Prostate gland (tissue), 2 donors: Measurements from ENCODE around the gene UBE2E2. TPM values are rescaled to one million over a fixed set of nuclear protein-coding genes. Genes with fewer than 3 reads are reported as not detected.
A peak's percentile ranks its signal among the peaks of the same experiment; 100 is the strongest.

Experiments
- DNase-seq: peaks from one replicate; pipeline ENCODE4 v3.0.0-alpha.2; 2019; ENCODE audit warnings: low spot score
- H3K27ac ChIP-seq, 2 donors: fragments of 200-600 bp; sonication (generic); 2 replicates each; pipeline ENCODE4 v1.5.1; 2017 to 2019
- H3K27me3 ChIP-seq: fragments of 200-600 bp; sonication (generic); replicated peaks from 2 replicates; pipeline ENCODE4 v1.5.1; 2019; ENCODE audit not compliant: insufficient read depth
- H3K36me3 ChIP-seq, 2 donors: fragments of 200-600 bp; sonication (generic); 1 replicate in 1 of 2; 2 replicates in 1 of 2; pipeline versions ENCODE4 v1.5.1 to v1.8.1; 2017 to 2019
- H3K4me1 ChIP-seq: fragments of 200-600 bp; sonication (generic); replicated peaks from 2 replicates; pipeline ENCODE4 v1.5.1; 2019
- H3K4me3 ChIP-seq, 2 donors: fragments of 200-600 bp; sonication (generic); 2 replicates each; pipeline ENCODE4 v1.5.1; 2017 to 2019
- H3K9me3 ChIP-seq: fragments of 200-600 bp; sonication (generic); 2 replicates; pipeline ENCODE4 v1.5.1; 2017
- CTCF ChIP-seq, 4 experiments: fragments of 200-600 bp in 2 of 4; fragments of 450-650 bp in 2 of 4; sonication (generic) in 2 of 4; IDR thresholded peaks; 1 replicate in 3 of 4; 2 replicates in 1 of 4; pipeline ENCODE4 v1.5.1; 2016 to 2019; ENCODE audit warnings: antibody characterized with exemption in 4 of 4, mild to moderate bottlenecking in 2 of 4, moderate library complexity in 2 of 4
- POLR2A ChIP-seq: fragments of 450-650 bp; IDR thresholded peaks from one replicate; pipeline ENCODE4 v1.6.1; 2016; ENCODE audit warnings: antibody characterized with exemption, mild to moderate bottlenecking
- POLR2AphosphoS5 ChIP-seq: sonication (generic); formaldehyde crosslinking; IDR thresholded peaks from one replicate; pipeline ENCODE4 v1.6.1; 2017; ENCODE audit warnings: antibody characterized with exemption
- WGBS: methylation state at CpG from one replicate; pipeline ENCODE4 v1.1.5; 2018; 5-methylcytosine and 5-hydroxymethylcytosine counted together
- intact Hi-C: fragments of 100-400 bp; cut with DNase I; formaldehyde crosslinking; loops from one replicate; pipeline ENCODE4 v1.14.2; 2022
- total RNA-seq, 2 donors: library from RNA; depleted of rRNA; stranded (reverse); fragments of >200 nt; gene quantifications; one replicate each; pipeline ENCODE4 v1.1.0, GENCODE V29; 2016

The UBE2E2 gene
- total RNA-seq, 2 donors from 2014 or later = 25.9 to 48.7 TPM

- TF ChIP-seq POLR2AphosphoS5 (no peak), POLR2A (no peak), CTCF (IDR thresholded peaks at IDR 0.05) (no peak)
- 93% methylated on average over 1 of the region's 1 CpG for WGBS
- no peak for DNase-seq
- Histone ChIP-seq H3K27me3 (no peaks in the 10 kb centered on the region), H3K9me3 (no peaks in the 10 kb centered on the region), H3K36me3 (no peaks in the 10 kb centered on the region), H3K27ac (no peak overlapping the region), H3K4me1 (no peaks in the 10 kb centered on the region), H3K4me3 (no peak overlapping the region)
- intact Hi-C loops = no loop called here
These were observed 175.0 kb downstream of the UBE2E2 start for GRCh38 chr3:23377928-23378672.

- no peak overlapping the region for H3K4me3 ChIP-seq
- TF ChIP-seq POLR2A = no peak
- no peak for TF ChIP-seq CTCF (IDR thresholded peaks at IDR 0.05)
- no peak for TF ChIP-seq POLR2AphosphoS5
- H3K9me3 ChIP-seq = no peaks in the 10 kb centered on the region
- H3K36me3 ChIP-seq = no peaks in the 10 kb centered on the region
- no peak overlapping the region for H3K27ac ChIP-seq
- DNase-seq = no peak
- 78% methylated on average over 3 of the region's 3 CpGs for WGBS
- no peaks in the 10 kb centered on the region for H3K27me3 ChIP-seq
- intact Hi-C loops = no loop called here
- no peaks in the 10 kb centered on the region for H3K4me1 ChIP-seq
These were observed 180.7 kb downstream of the UBE2E2 start for GRCh38 chr3:23383875-23384274.

GRCh38 chr3:23385327-23385726, 182.2 kb downstream of the UBE2E2 start:
- H3K4me3 ChIP-seq = no peak overlapping the region
- TF ChIP-seq POLR2A = no peak
- no peak for TF ChIP-seq CTCF (IDR thresholded peaks at IDR 0.05)
- no peak for TF ChIP-seq POLR2AphosphoS5
- H3K4me1 ChIP-seq = no peaks in the 10 kb centered on the region
- H3K36me3 ChIP-seq = no peaks in the 10 kb centered on the region
- WGBS = 63% methylated on average over 1 of the region's 1 CpG
- H3K9me3 ChIP-seq = no peaks in the 10 kb centered on the region
- H3K27me3 ChIP-seq = no peaks in the 10 kb centered on the region
- intact Hi-C loops = no loop called here
- H3K27ac ChIP-seq = no peak overlapping the region
- DNase-seq = no peak

DNA sequence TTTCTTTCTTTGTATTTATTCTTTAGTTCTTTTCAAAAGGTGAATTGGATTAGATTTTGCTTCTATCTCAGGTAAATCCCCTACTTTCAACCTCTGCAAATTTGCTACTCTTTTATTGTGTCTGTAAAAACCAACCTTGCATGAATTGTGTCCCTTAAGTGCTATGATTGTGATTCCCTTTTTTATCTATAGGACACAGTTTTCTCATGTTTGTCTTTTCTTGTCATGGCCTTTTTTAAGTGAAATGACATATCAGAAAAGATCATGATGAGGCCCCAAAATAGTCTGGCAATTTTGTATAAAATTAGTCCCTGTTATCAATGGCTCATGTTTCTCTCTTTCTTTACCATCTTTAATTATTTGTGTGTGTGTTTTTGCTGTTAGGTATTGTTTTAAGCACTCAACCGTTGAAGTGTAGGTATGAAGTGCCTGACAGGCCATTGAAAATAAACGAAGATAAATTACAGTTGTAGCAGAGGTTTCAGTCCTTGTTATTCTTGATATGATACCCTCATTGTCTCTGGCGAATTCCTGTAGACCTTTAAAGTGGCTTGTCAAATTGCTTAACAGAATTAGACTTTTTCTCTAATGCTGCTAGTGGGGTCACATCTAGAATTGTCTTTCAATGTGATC, 184.3 kb downstream of the UBE2E2 start:
- Histone ChIP-seq H3K9me3 (no peaks in the 10 kb centered on the region), H3K4me3 (no peak overlapping the region), H3K27ac (no peak overlapping the region), H3K36me3 (no peaks in the 10 kb centered on the region), H3K27me3 (no peaks in the 10 kb centered on the region), H3K4me1 (no peaks in the 10 kb centered on the region)
- 40% methylated on average over 3 of the region's 3 CpGs for WGBS
- no peak for DNase-seq
- intact Hi-C loops = no loop called here
- no peak for TF ChIP-seq CTCF (IDR thresholded peaks at IDR 0.05)
- no peak for TF ChIP-seq POLR2A
- TF ChIP-seq POLR2AphosphoS5 = no peak

GRCh38 chr3:23389089-23389488, 186.0 kb downstream of the UBE2E2 start:
- WGBS = 56% methylated on average over 5 of the region's 5 CpGs
- TF ChIP-seq CTCF (IDR thresholded peaks at IDR 0.05) (no peak), POLR2AphosphoS5 (no peak), POLR2A (no peak)
- Histone ChIP-seq H3K27ac (no peak overlapping the region), H3K4me3 (no peak overlapping the region), H3K36me3 (no peaks in the 10 kb centered on the region), H3K4me1 (no peaks in the 10 kb centered on the region), H3K9me3 (no peaks in the 10 kb centered on the region), H3K27me3 (no peaks in the 10 kb centered on the region)
- intact Hi-C loops = no loop called here
- peak; percentile 19 for DNase-seq
